GM18858 (cell line): Measurements from ENCODE around the gene CCL23.
"Not testable (repeated sequence)": the region's sequence is repeated elsewhere in the genome, so short reads cannot be mapped to it uniquely, and the experiment has no call there.

Source experiments
- ATAC-seq: cut with Tn5 transposase; IDR thresholded peaks from one replicate; pipeline ENCODE4 v1.9.1; 2021; ENCODE audit not compliant: unreplicated experiment

The CCL23 gene

GRCh38 chr17:36017799-36018198 lies at the start of gene CCL23:
Gene CCL23, minus strand, starts transcription at chr17:36017972. Its CDS starts 75 bp downstream, at chr17:36017897.
- no peak for ATAC-seq

GRCh38 chr17:36066365-36066985 lies 48.7 kb upstream of the CCL23 start:
- ATAC-seq: no peak

GRCh38 chr17:36063786-36064541 lies 46.2 kb upstream of the CCL23 start, which contains the start of gene CCL18:
Gene CCL18, plus strand, starts transcription at chr17:36064272. Its CDS starts 71 bp downstream, at chr17:36064343.
- ATAC-seq: no peak

GRCh38 chr17:36060816-36061215 lies 43.0 kb upstream of the CCL23 start:
- ATAC-seq: no peak

GRCh38 chr17:36059406-36059805 lies 41.6 kb upstream of the CCL23 start:
- ATAC-seq: no peak

- ATAC-seq: no peak
Measured at GRCh38 chr17:36057911-36058310, 40.1 kb upstream of the CCL23 start.

- ATAC-seq: no peak
Measured at GRCh38 chr17:36055921-36056520, 38.2 kb upstream of the CCL23 start.

GRCh38 chr17:36055171-36055570 lies 37.4 kb upstream of the CCL23 start:
- ATAC-seq: no peak

GRCh38 chr17:36049643-36050042 lies 31.9 kb upstream of the CCL23 start:
- ATAC-seq: no peak

GRCh38 chr17:36048066-36048465 lies 30.3 kb upstream of the CCL23 start:
- ATAC-seq: no peak

GRCh38 chr17:36036235-36036634 lies 18.5 kb upstream of the CCL23 start:
- no peak for ATAC-seq

- ATAC-seq: no peak
Measured at GRCh38 chr17:36034127-36034526, 16.4 kb upstream of the CCL23 start.

GRCh38 chr17:36030956-36031355 lies 13.2 kb upstream of the CCL23 start:
- ATAC-seq: no peak

GRCh38 chr17:36027761-36028160 lies 10.0 kb upstream of the CCL23 start:
- no peak for ATAC-seq

GRCh38 chr17:36024106-36024869 lies 6.5 kb upstream of the CCL23 start:
- no peak for ATAC-seq

GRCh38 chr17:36019423-36019822 lies 1.7 kb upstream of the CCL23 start:
- ATAC-seq: no peak

- no peak for ATAC-seq
Measured at GRCh38 chr17:36016555-36016954, 1.2 kb downstream of the CCL23 start.

GRCh38 chr17:36015895-36016294 lies 1.9 kb downstream of the CCL23 start:
- ATAC-seq: not testable (repeated sequence)

- ATAC-seq: no peak
Measured at GRCh38 chr17:36014946-36015345, 2.8 kb downstream of the CCL23 start.

- no peak for ATAC-seq
Measured at GRCh38 chr17:36011201-36011600, 6.6 kb downstream of the CCL23 start.

GRCh38 chr17:36008998-36009665 lies 8.6 kb downstream of the CCL23 start:
- no peak for ATAC-seq
